Uterus (tissue), 2 donors: ENCODE measurements around the gene DIO3.

Source experiments
- CTCF ChIP-seq, 4 experiments: fragments of 200-600 bp in 2 of 4; fragments of 450-650 bp in 2 of 4; sonication (generic) in 2 of 4; IDR thresholded peaks; one replicate each; pipeline ENCODE4 v1.5.1; 2016 to 2019; ENCODE audit warnings: antibody characterized with exemption in 4 of 4, mild to moderate bottlenecking in 2 of 4, moderate library complexity in 1 of 4
- POLR2A ChIP-seq, 2 donors: fragments of 450-650 bp; IDR thresholded peaks; one replicate each; pipeline ENCODE4 v1.6.1; 2016; ENCODE audit warnings: antibody characterized with exemption in 2 of 2, mild to moderate bottlenecking in 1 of 2, moderate library complexity in 1 of 2

- TF ChIP-seq CTCF (IDR thresholded peaks at IDR 0.05) (no peak), POLR2A (IDR thresholded peaks at IDR 0.05) (no peak)
These were observed 39.3 kb upstream of the DIO3 start for GRCh38 chr14:101521978-101522377.
